GM23338 (cell line): ENCODE measurements around the gene ZCCHC2. TPM values are rescaled to one million over a fixed set of nuclear protein-coding genes. Genes with fewer than 3 reads are reported as not detected.
A peak's percentile ranks its signal among the peaks of the same experiment; 100 is the strongest.

ENCODE experiments used
- ATAC-seq: fragments of 200-7000 bp; cut with Tn5 transposase; 3 replicates; pipeline ENCODE4 v1.9.1; 2020
- DNase-seq: peaks from one replicate; pipeline ENCODE4 v3.0.0-alpha.2; 2015; ENCODE audit warnings: low spot score
- H2AFZ ChIP-seq: fragments of 200-600 bp; sonication (generic); 2 replicates; pipeline ENCODE4 v1.8.0; 2016; ENCODE audit warnings: antibody characterized with exemption, mild to moderate bottlenecking, moderate library complexity
- H3F3A ChIP-seq: fragments of 200-600 bp; sonication (generic); replicated peaks from 2 replicates; pipeline ENCODE4 v1.8.0; 2017; ENCODE audit warnings: antibody characterized with exemption, mixed run types, low read depth
- H3K27ac ChIP-seq: fragments of 200-600 bp; sonication (generic); 2 replicates; pipeline ENCODE4 v1.6.1; 2016; ENCODE audit warnings: low read depth
- H3K27me3 ChIP-seq: fragments of 200-600 bp; sonication (generic); 2 replicates; pipeline ENCODE4 v1.8.0; 2016; ENCODE audit warnings: mild to moderate bottlenecking, mixed run types, moderate library complexity; ENCODE audit not compliant: insufficient read depth
- H3K36me3 ChIP-seq: fragments of 200-600 bp; sonication (generic); 2 replicates; pipeline ENCODE4 v1.8.0; 2016; ENCODE audit warnings: mild to moderate bottlenecking; ENCODE audit not compliant: insufficient read depth
- H3K4me1 ChIP-seq: fragments of 200-600 bp; sonication (generic); 2 replicates; pipeline ENCODE4 v1.8.0; 2016; ENCODE audit warnings: mild to moderate bottlenecking, moderate library complexity; ENCODE audit not compliant: insufficient read depth
- H3K4me2 ChIP-seq: fragments of 200-600 bp; sonication (generic); 2 replicates; pipeline ENCODE4 v1.7.1; 2017; ENCODE audit warnings: mixed run types
- H3K4me3 ChIP-seq: fragments of 200-600 bp; sonication (generic); 2 replicates; pipeline ENCODE4 v1.6.1; 2016; ENCODE audit warnings: mixed run types
- H3K79me2 ChIP-seq: fragments of 200-600 bp; sonication (generic); replicated peaks from 2 replicates; pipeline ENCODE4 v1.8.0; 2017; ENCODE audit warnings: mild to moderate bottlenecking; ENCODE audit not compliant: insufficient read depth
- H3K9me2 ChIP-seq: fragments of 200-600 bp; sonication (generic); 2 replicates; pipeline ENCODE4 v1.8.0; 2017; ENCODE audit not compliant: insufficient read depth
- H4K20me1 ChIP-seq: fragments of 200-600 bp; sonication (generic); replicated peaks from 2 replicates; pipeline ENCODE4 v1.8.0; 2017; ENCODE audit warnings: mild to moderate bottlenecking; ENCODE audit not compliant: insufficient read depth
- H3K27ac Mint-ChIP-seq: 2 replicates; pipeline ENCODE4 v1.8.0; 2020; ENCODE audit warnings: inconsistent platforms, mild to moderate bottlenecking, moderate library complexity, mixed read lengths
- H3K27me3 Mint-ChIP-seq: 3 replicates; pipeline ENCODE4 v1.8.0; 2022; ENCODE audit warnings: low read depth, mild to moderate bottlenecking, moderate library complexity, mixed read lengths, inconsistent platforms; ENCODE audit not compliant: insufficient read depth, poor library complexity
- H3K36me3 Mint-ChIP-seq: 3 replicates; pipeline ENCODE4 v1.8.0; 2021; ENCODE audit warnings: low read depth, mild to moderate bottlenecking, inconsistent platforms, moderate library complexity, mixed read lengths
- H3K4me1 Mint-ChIP-seq: 3 replicates; pipeline ENCODE4 v1.8.0; 2020; ENCODE audit warnings: mild to moderate bottlenecking, inconsistent platforms, mixed read lengths
- H3K4me3 Mint-ChIP-seq: 3 replicates; pipeline ENCODE4 v1.8.0; 2021; ENCODE audit warnings: moderate library complexity, mild to moderate bottlenecking, inconsistent platforms, mixed read lengths
- H3K9me3 Mint-ChIP-seq: 3 replicates; pipeline ENCODE4 v1.8.0; 2020; ENCODE audit warnings: moderate library complexity, mild to moderate bottlenecking, inconsistent platforms, mixed read lengths
- CREB1 ChIP-seq: fragments of 250-450 bp; sonication (Bioruptor Pico); IDR thresholded peaks from 2 replicates; pipeline ENCODE4 v1.5.0; 2020; ENCODE audit warnings: low read depth, mild to moderate bottlenecking, moderate library complexity
- CTCF ChIP-seq, 2 experiments: fragments of 200-600 bp in 1 of 2; sonication (generic) in 1 of 2; conservative IDR thresholded peaks; 2 replicates each; pipeline versions ENCODE4 v1.5.1 to v1.6.1; 2016 to 2017; ENCODE audit warnings: antibody characterized with exemption in 2 of 2, low read depth in 2 of 2, mild to moderate bottlenecking in 2 of 2, moderate library complexity in 1 of 2
- ETS1 ChIP-seq: IDR thresholded peaks from 2 replicates; pipeline ENCODE4 v1.6.1; 2016; ENCODE audit warnings: antibody characterized with exemption
- EZH2 ChIP-seq: fragments of 200-600 bp; sonication (generic); IDR thresholded peaks from one replicate; pipeline ENCODE4 v1.8.0; 2017; ENCODE audit warnings: antibody characterized with exemption, mild to moderate bottlenecking, low read depth; ENCODE audit not compliant: unreplicated experiment
- EZH2phosphoT487 ChIP-seq: fragments of 200-600 bp; sonication (generic); IDR thresholded peaks from one replicate; pipeline ENCODE4 v1.8.1; 2018; ENCODE audit warnings: antibody characterized with exemption; ENCODE audit not compliant: unreplicated experiment
- JUNB ChIP-seq: IDR thresholded peaks from one replicate; pipeline ENCODE4 v1.6.1; 2016; ENCODE audit warnings: antibody characterized with exemption; ENCODE audit not compliant: unreplicated experiment
- STAT1 ChIP-seq: IDR thresholded peaks from one replicate; pipeline ENCODE4 v1.6.1; 2016; ENCODE audit warnings: antibody characterized with exemption; ENCODE audit not compliant: unreplicated experiment
- ZNF462 ChIP-seq: fragments of 250-450 bp; sonication (Bioruptor Pico); IDR thresholded peaks from 2 replicates; pipeline ENCODE4 v1.5.0; 2020; ENCODE audit warnings: mild to moderate bottlenecking, moderate library complexity
- polyA plus RNA-seq: library from polyadenylated mRNA; unstranded; fragments of >200 nt; fragmentation: Nextera tagmentation; extraction: Ambion mirVana; gene quantifications from 2 replicates; pipeline ENCODE4 v1.2.1, GENCODE V29; 2016
- total RNA-seq: library from RNA; depleted of rRNA; stranded (reverse); fragments of >200 nt; shearing (Covaris generic); gene quantifications from 2 replicates; pipeline ENCODE4 v1.2.3, GENCODE V29; 2014

The ZCCHC2 gene
- total and polyA plus RNA-seq, 2 experiments from 2014 or later: 5.4 to 15.4 TPM

GRCh38 chr18:62583376-62583775, 60.6 kb downstream of the ZCCHC2 start (continued):
- TF ChIP-seq ZNF462 (no peak), EZH2 (no peak), JUNB (no peak), STAT1 (no peak), EZH2phosphoT487 (no peak)

- Histone ChIP-seq H4K20me1 (no peaks in the 10 kb centered on the region), H3K9me2 (no peaks in the 10 kb centered on the region), H3K79me2 (no peaks in the 10 kb centered on the region), H3K4me3 (peak overlapping the region; percentile 35; the same call in 1 of the 2 replicates), H3K36me3 (no peaks in the 10 kb centered on the region), H2AFZ (peak overlapping the region; percentile 44; the same call in 1 of the 2 replicates), H3K27ac (no peak overlapping the region), H3K4me1 (peaks cover 8% of the 10 kb centered on the region), H3K27me3 (no peaks in the 10 kb centered on the region), H3F3A (no peaks in the 10 kb centered on the region), H3K4me2 (peak overlapping the region; percentile 56; the same call in 1 of the 2 replicates)
- Mint-ChIP-seq H3K9me3 (no peaks in the 10 kb centered on the region; the same call in 2 of the 3 replicates), H3K4me1 (peaks cover 29% of the 10 kb centered on the region), H3K4me3 (peak overlapping the region; percentile 48; the same call in 2 of the 3 replicates), H3K36me3 (peaks cover 7% of the 10 kb centered on the region; the same call in 2 of the 3 replicates), H3K27me3 (peaks cover 6% of the 10 kb centered on the region), H3K27ac (peak overlapping the region; percentile 70)
- ATAC-seq: peak; percentile 78
- TF ChIP-seq CREB1 (CRISPR knock-in tag): 0 out of 2 replicates have a peak, but pooled peaks have one; percentile 7
- peak; percentile 99 for TF ChIP-seq CTCF (conservative IDR thresholded peaks at IDR 0.05; ENCODE audit: low read depth in 2 of 2)
- no peak for TF ChIP-seq ETS1
- peak; percentile 97 for DNase-seq
Measured at GRCh38 chr18:62584241-62585120, 61.7 kb downstream of the ZCCHC2 start.
